ENCODE measurements around the gene NSMF. TPM values are rescaled to one million over a fixed set of nuclear protein-coding genes. Genes with fewer than 3 reads are reported as not detected.

The NSMF gene
- total RNA-seq, 1 experiment from 2014 or later: 31.6 TPM

DNA sequence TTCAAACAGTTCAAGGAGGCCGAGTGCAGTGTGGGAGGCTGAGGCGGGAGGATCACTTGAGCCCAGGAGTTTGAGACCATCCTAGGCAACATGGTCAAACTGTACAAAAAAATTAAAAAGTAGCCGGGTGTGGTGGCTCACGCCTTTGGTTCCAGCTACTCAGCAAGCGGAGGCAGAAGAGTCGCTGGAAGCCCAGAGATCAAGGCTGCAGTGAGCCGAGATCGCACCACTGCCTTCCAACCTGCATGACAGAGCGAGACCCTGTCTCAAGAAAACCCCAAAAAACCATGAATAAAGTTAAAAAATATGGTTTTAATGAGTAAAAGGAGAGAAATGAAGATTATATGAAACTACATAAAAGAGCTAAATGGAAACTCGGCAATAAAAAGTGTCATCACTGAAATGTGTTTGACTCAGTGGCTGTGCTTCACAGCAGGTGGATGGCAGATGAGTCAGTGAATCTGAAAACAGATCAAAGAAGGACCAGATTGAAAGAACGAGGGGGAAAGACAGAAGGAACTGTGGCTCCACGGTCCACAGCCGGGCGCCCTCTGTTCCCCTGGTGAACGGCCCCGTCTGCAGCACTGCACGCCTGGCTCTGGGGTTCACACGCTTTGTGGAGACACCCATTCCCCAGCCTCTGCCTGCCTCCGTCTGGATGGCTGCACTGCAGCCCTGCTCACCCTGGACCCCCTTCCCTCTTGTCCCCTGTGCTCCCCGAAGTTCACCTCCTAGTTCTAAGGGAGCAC lies 61.3 kb downstream of the NSMF start:
- TF ChIP-seq, protein P1, sequence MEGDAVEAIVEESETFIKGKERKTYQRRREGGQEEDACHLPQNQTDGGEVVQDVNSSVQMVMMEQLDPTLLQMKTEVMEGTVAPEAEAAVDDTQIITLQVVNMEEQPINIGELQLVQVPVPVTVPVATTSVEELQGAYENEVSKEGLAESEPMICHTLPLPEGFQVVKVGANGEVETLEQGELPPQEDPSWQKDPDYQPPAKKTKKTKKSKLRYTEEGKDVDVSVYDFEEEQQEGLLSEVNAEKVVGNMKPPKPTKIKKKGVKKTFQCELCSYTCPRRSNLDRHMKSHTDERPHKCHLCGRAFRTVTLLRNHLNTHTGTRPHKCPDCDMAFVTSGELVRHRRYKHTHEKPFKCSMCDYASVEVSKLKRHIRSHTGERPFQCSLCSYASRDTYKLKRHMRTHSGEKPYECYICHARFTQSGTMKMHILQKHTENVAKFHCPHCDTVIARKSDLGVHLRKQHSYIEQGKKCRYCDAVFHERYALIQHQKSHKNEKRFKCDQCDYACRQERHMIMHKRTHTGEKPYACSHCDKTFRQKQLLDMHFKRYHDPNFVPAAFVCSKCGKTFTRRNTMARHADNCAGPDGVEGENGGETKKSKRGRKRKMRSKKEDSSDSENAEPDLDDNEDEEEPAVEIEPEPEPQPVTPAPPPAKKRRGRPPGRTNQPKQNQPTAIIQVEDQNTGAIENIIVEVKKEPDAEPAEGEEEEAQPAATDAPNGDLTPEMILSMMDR (IDR thresholded peaks at IDR 0.05; ENCODE audit: unreplicated experiment): no peak
- no peak for DNase-seq
- Mint-ChIP-seq H3K36me3 (ENCODE audit: insufficient read depth, unreplicated experiment) (peaks cover 6% of the 10 kb centered on the region), H3K27ac (ENCODE audit: unreplicated experiment) (no peak overlapping the region), H3K27me3 (ENCODE audit: unreplicated experiment) (no peaks in the 10 kb centered on the region), H3K4me3 (ENCODE audit: low read depth, unreplicated experiment) (no peak overlapping the region), H3K9me3 (ENCODE audit: low read depth, unreplicated experiment) (peaks cover 5% of the 10 kb centered on the region), H3K4me1 (ENCODE audit: low read depth, unreplicated experiment) (no peaks in the 10 kb centered on the region)
- no TSS peak for BruUV-seq (replicated peaks)
- CTCF ChIA-PET: no interaction called here
- intact Hi-C loops (cut with micrococcal nuclease; ENCODE audit: unreplicated experiment): no loop called here

Small RNA genes lying within 50 kb of the gene (microRNA-seq; reads per million reads assigned to microRNA genes)
- gene MIR7114: 1.1 reads per million

Other genes with a start within 250 kb of the NSMF start
- 10.1 and 14.2 TPM in 2 replicates for gene RNF208, start 237.1 kb downstream of the NSMF start, total RNA-seq (2022)
- 3.0 and 3.6 TPM in 2 replicates for gene CYSRT1, start 234.2 kb downstream of the NSMF start, total RNA-seq (2022)
- 1.6 and 1.7 TPM in 2 replicates for gene RNF224, start 231.8 kb downstream of the NSMF start, total RNA-seq (2022)
- gene SLC34A3, start 228.4 kb downstream of the NSMF start, total RNA-seq (2022): 0.26 and 0.34 TPM in 2 replicates
- gene TUBB4B, start 218.0 kb downstream of the NSMF start, total RNA-seq (2022): 360 and 383 TPM in 2 replicates
- not detected in 2 replicates for gene STPG3, start 208.0 kb downstream of the NSMF start, total RNA-seq (2022)
- 41.8 and 43.5 TPM in 2 replicates for gene NELFB, start 204.0 kb downstream of the NSMF start, total RNA-seq (2022)
- gene TOR4A, start 181.6 kb downstream of the NSMF start, total RNA-seq (2022): 51.8 and 60.2 TPM in 2 replicates
- gene NRARP, start 157.1 kb downstream of the NSMF start, total RNA-seq (2022): 32.6 and 32.9 TPM in 2 replicates
- gene EXD3, start 36.2 kb downstream of the NSMF start, total RNA-seq (2022): 13.2 and 15.3 TPM in 2 replicates
- gene NOXA1, start 35.9 kb downstream of the NSMF start, total RNA-seq (2022): 12.0 and 12.3 TPM in 2 replicates
- 0.97 and 1.6 TPM in 2 replicates for gene ENTPD8, start 18.0 kb downstream of the NSMF start, total RNA-seq (2022)
- gene PNPLA7, start 91.1 kb upstream of the NSMF start, total RNA-seq (2022): 1.8 and 3.6 TPM in 2 replicates
- gene MRPL41, start 92.5 kb upstream of the NSMF start, total RNA-seq (2022): 27.6 and 31.1 TPM in 2 replicates
- 29.7 and 30.2 TPM in 2 replicates for gene DPH7, start 119.6 kb upstream of the NSMF start, total RNA-seq (2022)
- 30.0 and 31.7 TPM in 2 replicates for gene ZMYND19, start 131.2 kb upstream of the NSMF start, total RNA-seq (2022)
- 86.4 and 93.7 TPM in 2 replicates for gene ARRDC1, start 146.4 kb upstream of the NSMF start, total RNA-seq (2022)
- gene EHMT1, start 159.7 kb upstream of the NSMF start, total RNA-seq (2022): 56.0 and 61.7 TPM in 2 replicates